GM23338 (cell line): ENCODE results near the gene NAA15. TPM values are rescaled to one million over a fixed set of nuclear protein-coding genes. Genes with fewer than 3 reads are reported as not detected.

Source experiments
- ATAC-seq: fragments of 200-7000 bp; cut with Tn5 transposase; 3 replicates; pipeline ENCODE4 v1.9.1; 2020
- DNase-seq: peaks from one replicate; pipeline ENCODE4 v3.0.0-alpha.2; 2015; ENCODE audit warnings: low spot score
- H2AFZ ChIP-seq: fragments of 200-600 bp; sonication (generic); 2 replicates; pipeline ENCODE4 v1.8.0; 2016; ENCODE audit warnings: antibody characterized with exemption, mild to moderate bottlenecking, moderate library complexity
- H3F3A ChIP-seq: fragments of 200-600 bp; sonication (generic); replicated peaks from 2 replicates; pipeline ENCODE4 v1.8.0; 2017; ENCODE audit warnings: antibody characterized with exemption, mixed run types, low read depth
- H3K27ac ChIP-seq: fragments of 200-600 bp; sonication (generic); 2 replicates; pipeline ENCODE4 v1.6.1; 2016; ENCODE audit warnings: low read depth
- H3K27me3 ChIP-seq: fragments of 200-600 bp; sonication (generic); 2 replicates; pipeline ENCODE4 v1.8.0; 2016; ENCODE audit warnings: mild to moderate bottlenecking, mixed run types, moderate library complexity; ENCODE audit not compliant: insufficient read depth
- H3K36me3 ChIP-seq: fragments of 200-600 bp; sonication (generic); 2 replicates; pipeline ENCODE4 v1.8.0; 2016; ENCODE audit warnings: mild to moderate bottlenecking; ENCODE audit not compliant: insufficient read depth
- H3K4me1 ChIP-seq: fragments of 200-600 bp; sonication (generic); 2 replicates; pipeline ENCODE4 v1.8.0; 2016; ENCODE audit warnings: mild to moderate bottlenecking, moderate library complexity; ENCODE audit not compliant: insufficient read depth
- H3K4me2 ChIP-seq: fragments of 200-600 bp; sonication (generic); 2 replicates; pipeline ENCODE4 v1.7.1; 2017; ENCODE audit warnings: mixed run types
- H3K4me3 ChIP-seq: fragments of 200-600 bp; sonication (generic); 2 replicates; pipeline ENCODE4 v1.6.1; 2016; ENCODE audit warnings: mixed run types
- H3K79me2 ChIP-seq: fragments of 200-600 bp; sonication (generic); replicated peaks from 2 replicates; pipeline ENCODE4 v1.8.0; 2017; ENCODE audit warnings: mild to moderate bottlenecking; ENCODE audit not compliant: insufficient read depth
- H3K9me2 ChIP-seq: fragments of 200-600 bp; sonication (generic); 2 replicates; pipeline ENCODE4 v1.8.0; 2017; ENCODE audit not compliant: insufficient read depth
- H4K20me1 ChIP-seq: fragments of 200-600 bp; sonication (generic); replicated peaks from 2 replicates; pipeline ENCODE4 v1.8.0; 2017; ENCODE audit warnings: mild to moderate bottlenecking; ENCODE audit not compliant: insufficient read depth
- H3K27ac Mint-ChIP-seq: 2 replicates; pipeline ENCODE4 v1.8.0; 2020; ENCODE audit warnings: inconsistent platforms, mild to moderate bottlenecking, moderate library complexity, mixed read lengths
- H3K27me3 Mint-ChIP-seq: 3 replicates; pipeline ENCODE4 v1.8.0; 2022; ENCODE audit warnings: low read depth, mild to moderate bottlenecking, moderate library complexity, mixed read lengths, inconsistent platforms; ENCODE audit not compliant: insufficient read depth, poor library complexity
- H3K36me3 Mint-ChIP-seq: 3 replicates; pipeline ENCODE4 v1.8.0; 2021; ENCODE audit warnings: low read depth, mild to moderate bottlenecking, inconsistent platforms, moderate library complexity, mixed read lengths
- H3K4me1 Mint-ChIP-seq: 3 replicates; pipeline ENCODE4 v1.8.0; 2020; ENCODE audit warnings: mild to moderate bottlenecking, inconsistent platforms, mixed read lengths
- H3K4me3 Mint-ChIP-seq: 3 replicates; pipeline ENCODE4 v1.8.0; 2021; ENCODE audit warnings: moderate library complexity, mild to moderate bottlenecking, inconsistent platforms, mixed read lengths
- H3K9me3 Mint-ChIP-seq: 3 replicates; pipeline ENCODE4 v1.8.0; 2020; ENCODE audit warnings: moderate library complexity, mild to moderate bottlenecking, inconsistent platforms, mixed read lengths
- CREB1 ChIP-seq: fragments of 250-450 bp; sonication (Bioruptor Pico); IDR thresholded peaks from 2 replicates; pipeline ENCODE4 v1.5.0; 2020; ENCODE audit warnings: low read depth, mild to moderate bottlenecking, moderate library complexity
- ETS1 ChIP-seq: IDR thresholded peaks from 2 replicates; pipeline ENCODE4 v1.6.1; 2016; ENCODE audit warnings: antibody characterized with exemption
- EZH2 ChIP-seq: fragments of 200-600 bp; sonication (generic); IDR thresholded peaks from one replicate; pipeline ENCODE4 v1.8.0; 2017; ENCODE audit warnings: antibody characterized with exemption, mild to moderate bottlenecking, low read depth; ENCODE audit not compliant: unreplicated experiment
- EZH2phosphoT487 ChIP-seq: fragments of 200-600 bp; sonication (generic); IDR thresholded peaks from one replicate; pipeline ENCODE4 v1.8.1; 2018; ENCODE audit warnings: antibody characterized with exemption; ENCODE audit not compliant: unreplicated experiment
- JUNB ChIP-seq: IDR thresholded peaks from one replicate; pipeline ENCODE4 v1.6.1; 2016; ENCODE audit warnings: antibody characterized with exemption; ENCODE audit not compliant: unreplicated experiment
- NANOG ChIP-seq: IDR thresholded peaks from 2 replicates; pipeline ENCODE4 v1.6.1; 2016; ENCODE audit warnings: antibody characterized with exemption, borderline replicate concordance
- POLR2AphosphoS5 ChIP-seq: IDR thresholded peaks from 2 replicates; pipeline ENCODE4 v1.6.1; 2016; ENCODE audit warnings: antibody characterized with exemption, low read depth
- REST ChIP-seq: IDR thresholded peaks from one replicate; pipeline ENCODE4 v1.6.1; 2018; ENCODE audit warnings: antibody characterized with exemption; ENCODE audit not compliant: unreplicated experiment
- STAT1 ChIP-seq: IDR thresholded peaks from one replicate; pipeline ENCODE4 v1.6.1; 2016; ENCODE audit warnings: antibody characterized with exemption; ENCODE audit not compliant: unreplicated experiment
- ZNF114 ChIP-seq: fragments of 250-450 bp; sonication (Bioruptor Pico); IDR thresholded peaks from 2 replicates; pipeline ENCODE4 v1.5.0; 2020; ENCODE audit warnings: mild to moderate bottlenecking, moderate library complexity
- ZNF331 ChIP-seq: fragments of 250-450 bp; sonication (Bioruptor Pico); IDR thresholded peaks from 2 replicates; pipeline ENCODE4 v1.5.0; 2020; ENCODE audit warnings: low read depth, mild to moderate bottlenecking, moderate library complexity
- polyA plus RNA-seq: library from polyadenylated mRNA; unstranded; fragments of >200 nt; fragmentation: Nextera tagmentation; extraction: Ambion mirVana; gene quantifications from 2 replicates; pipeline ENCODE4 v1.2.1, GENCODE V29; 2016
- total RNA-seq: library from RNA; depleted of rRNA; stranded (reverse); fragments of >200 nt; shearing (Covaris generic); gene quantifications from 2 replicates; pipeline ENCODE4 v1.2.3, GENCODE V29; 2014
- TF ChIP-seq, protein P1 (sequence below), 2 experiments: fragments of 200-600 bp in 1 of 2; sonication (generic) in 1 of 2; conservative IDR thresholded peaks; 2 replicates each; pipeline versions ENCODE4 v1.5.1 to v1.6.1; 2016 to 2017; ENCODE audit warnings: antibody characterized with exemption in 2 of 2, low read depth in 2 of 2, mild to moderate bottlenecking in 2 of 2, moderate library complexity in 1 of 2
- TF ChIP-seq, protein P2 (sequence below): fragments of 250-450 bp; sonication (Bioruptor Pico); IDR thresholded peaks from 2 replicates; pipeline ENCODE4 v1.5.0; 2020; ENCODE audit warnings: mild to moderate bottlenecking, moderate library complexity

Gene NAA15
- total and polyA plus RNA-seq, 2 experiments from 2014 or later: 80.1 to 101 TPM

GRCh38 chr4:139458543-139458942 is 157.2 kb downstream of the NAA15 start:
- no peak overlapping the region for H2AFZ ChIP-seq
- peaks cover 7% of the 10 kb centered on the region; the same call in 1 of the 2 replicates for H3F3A ChIP-seq
- TF ChIP-seq ZNF114 (no peak), ZNF331 (CRISPR knock-in tag) (no peak), ETS1 (no peak), POLR2AphosphoS5 (no peak), REST (no peak), STAT1 (no peak), EZH2 (no peak), EZH2phosphoT487 (no peak), JUNB (no peak), CREB1 (CRISPR knock-in tag) (no peak), NANOG (no peak)
- TF ChIP-seq, protein P1, sequence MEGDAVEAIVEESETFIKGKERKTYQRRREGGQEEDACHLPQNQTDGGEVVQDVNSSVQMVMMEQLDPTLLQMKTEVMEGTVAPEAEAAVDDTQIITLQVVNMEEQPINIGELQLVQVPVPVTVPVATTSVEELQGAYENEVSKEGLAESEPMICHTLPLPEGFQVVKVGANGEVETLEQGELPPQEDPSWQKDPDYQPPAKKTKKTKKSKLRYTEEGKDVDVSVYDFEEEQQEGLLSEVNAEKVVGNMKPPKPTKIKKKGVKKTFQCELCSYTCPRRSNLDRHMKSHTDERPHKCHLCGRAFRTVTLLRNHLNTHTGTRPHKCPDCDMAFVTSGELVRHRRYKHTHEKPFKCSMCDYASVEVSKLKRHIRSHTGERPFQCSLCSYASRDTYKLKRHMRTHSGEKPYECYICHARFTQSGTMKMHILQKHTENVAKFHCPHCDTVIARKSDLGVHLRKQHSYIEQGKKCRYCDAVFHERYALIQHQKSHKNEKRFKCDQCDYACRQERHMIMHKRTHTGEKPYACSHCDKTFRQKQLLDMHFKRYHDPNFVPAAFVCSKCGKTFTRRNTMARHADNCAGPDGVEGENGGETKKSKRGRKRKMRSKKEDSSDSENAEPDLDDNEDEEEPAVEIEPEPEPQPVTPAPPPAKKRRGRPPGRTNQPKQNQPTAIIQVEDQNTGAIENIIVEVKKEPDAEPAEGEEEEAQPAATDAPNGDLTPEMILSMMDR (conservative IDR thresholded peaks at IDR 0.05; ENCODE audit: low read depth in 2 of 2): no peak
- TF ChIP-seq, protein P2, sequence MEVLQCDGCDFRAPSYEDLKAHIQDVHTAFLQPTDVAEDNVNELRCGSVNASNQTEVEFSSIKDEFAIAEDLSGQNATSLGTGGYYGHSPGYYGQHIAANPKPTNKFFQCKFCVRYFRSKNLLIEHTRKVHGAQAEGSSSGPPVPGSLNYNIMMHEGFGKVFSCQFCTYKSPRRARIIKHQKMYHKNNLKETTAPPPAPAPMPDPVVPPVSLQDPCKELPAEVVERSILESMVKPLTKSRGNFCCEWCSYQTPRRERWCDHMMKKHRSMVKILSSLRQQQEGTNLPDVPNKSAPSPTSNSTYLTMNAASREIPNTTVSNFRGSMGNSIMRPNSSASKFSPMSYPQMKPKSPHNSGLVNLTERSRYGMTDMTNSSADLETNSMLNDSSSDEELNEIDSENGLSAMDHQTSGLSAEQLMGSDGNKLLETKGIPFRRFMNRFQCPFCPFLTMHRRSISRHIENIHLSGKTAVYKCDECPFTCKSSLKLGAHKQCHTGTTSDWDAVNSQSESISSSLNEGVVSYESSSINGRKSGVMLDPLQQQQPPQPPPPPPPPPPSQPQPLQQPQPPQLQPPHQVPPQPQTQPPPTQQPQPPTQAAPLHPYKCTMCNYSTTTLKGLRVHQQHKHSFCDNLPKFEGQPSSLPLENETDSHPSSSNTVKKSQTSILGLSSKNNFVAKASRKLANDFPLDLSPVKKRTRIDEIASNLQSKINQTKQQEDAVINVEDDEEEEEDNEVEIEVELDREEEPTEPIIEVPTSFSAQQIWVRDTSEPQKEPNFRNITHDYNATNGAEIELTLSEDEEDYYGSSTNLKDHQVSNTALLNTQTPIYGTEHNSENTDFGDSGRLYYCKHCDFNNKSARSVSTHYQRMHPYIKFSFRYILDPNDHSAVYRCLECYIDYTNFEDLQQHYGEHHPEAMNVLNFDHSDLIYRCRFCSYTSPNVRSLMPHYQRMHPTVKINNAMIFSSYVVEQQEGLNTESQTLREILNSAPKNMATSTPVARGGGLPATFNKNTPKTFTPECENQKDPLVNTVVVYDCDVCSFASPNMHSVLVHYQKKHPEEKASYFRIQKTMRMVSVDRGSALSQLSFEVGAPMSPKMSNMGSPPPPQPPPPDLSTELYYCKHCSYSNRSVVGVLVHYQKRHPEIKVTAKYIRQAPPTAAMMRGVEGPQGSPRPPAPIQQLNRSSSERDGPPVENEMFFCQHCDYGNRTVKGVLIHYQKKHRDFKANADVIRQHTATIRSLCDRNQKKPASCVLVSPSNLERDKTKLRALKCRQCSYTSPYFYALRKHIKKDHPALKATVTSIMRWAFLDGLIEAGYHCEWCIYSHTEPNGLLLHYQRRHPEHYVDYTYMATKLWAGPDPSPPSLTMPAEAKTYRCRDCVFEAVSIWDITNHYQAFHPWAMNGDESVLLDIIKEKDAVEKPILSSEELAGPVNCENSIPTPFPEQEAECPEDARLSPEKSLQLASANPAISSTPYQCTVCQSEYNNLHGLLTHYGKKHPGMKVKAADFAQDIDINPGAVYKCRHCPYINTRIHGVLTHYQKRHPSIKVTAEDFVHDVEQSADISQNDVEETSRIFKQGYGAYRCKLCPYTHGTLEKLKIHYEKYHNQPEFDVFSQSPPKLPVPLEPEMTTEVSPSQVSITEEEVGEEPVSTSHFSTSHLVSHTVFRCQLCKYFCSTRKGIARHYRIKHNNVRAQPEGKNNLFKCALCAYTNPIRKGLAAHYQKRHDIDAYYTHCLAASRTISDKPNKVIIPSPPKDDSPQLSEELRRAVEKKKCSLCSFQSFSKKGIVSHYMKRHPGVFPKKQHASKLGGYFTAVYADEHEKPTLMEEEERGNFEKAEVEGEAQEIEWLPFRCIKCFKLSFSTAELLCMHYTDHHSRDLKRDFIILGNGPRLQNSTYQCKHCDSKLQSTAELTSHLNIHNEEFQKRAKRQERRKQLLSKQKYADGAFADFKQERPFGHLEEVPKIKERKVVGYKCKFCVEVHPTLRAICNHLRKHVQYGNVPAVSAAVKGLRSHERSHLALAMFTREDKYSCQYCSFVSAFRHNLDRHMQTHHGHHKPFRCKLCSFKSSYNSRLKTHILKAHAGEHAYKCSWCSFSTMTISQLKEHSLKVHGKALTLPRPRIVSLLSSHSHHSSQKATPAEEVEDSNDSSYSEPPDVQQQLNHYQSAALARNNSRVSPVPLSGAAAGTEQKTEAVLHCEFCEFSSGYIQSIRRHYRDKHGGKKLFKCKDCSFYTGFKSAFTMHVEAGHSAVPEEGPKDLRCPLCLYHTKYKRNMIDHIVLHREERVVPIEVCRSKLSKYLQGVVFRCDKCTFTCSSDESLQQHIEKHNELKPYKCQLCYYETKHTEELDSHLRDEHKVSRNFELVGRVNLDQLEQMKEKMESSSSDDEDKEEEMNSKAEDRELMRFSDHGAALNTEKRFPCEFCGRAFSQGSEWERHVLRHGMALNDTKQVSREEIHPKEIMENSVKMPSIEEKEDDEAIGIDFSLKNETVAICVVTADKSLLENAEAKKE (CRISPR knock-in tag): no peak
- H3K4me1 ChIP-seq: peaks cover 44% of the 10 kb centered on the region
- peaks cover 8% of the 10 kb centered on the region; the same call in 1 of the 2 replicates for H4K20me1 ChIP-seq
- no peaks in the 10 kb centered on the region for H3K36me3 ChIP-seq
- Mint-ChIP-seq H3K27ac (no peak overlapping the region), H3K4me3 (no peak overlapping the region), H3K4me1 (peaks cover 63% of the 10 kb centered on the region), H3K36me3 (peaks cover 4% of the 10 kb centered on the region; the same call in 2 of the 3 replicates), H3K9me3 (no peaks in the 10 kb centered on the region), H3K27me3 (peaks cover 6% of the 10 kb centered on the region)
- ATAC-seq (no peak), DNase-seq (no peak)
- no peak overlapping the region for H3K27ac ChIP-seq
- peaks cover 83% of the 10 kb centered on the region for H3K79me2 ChIP-seq
- no peak overlapping the region for H3K4me2 ChIP-seq
- no peak overlapping the region for H3K4me3 ChIP-seq
- no peaks in the 10 kb centered on the region for H3K27me3 ChIP-seq
- H3K9me2 ChIP-seq: no peaks in the 10 kb centered on the region
